Left cardiac atrium (tissue), 4 donors: ENCODE results near the gene GPR153. TPM values are rescaled to one million over a fixed set of nuclear protein-coding genes. Genes with fewer than 3 reads are reported as not detected.
A peak's percentile ranks its signal among the peaks of the same experiment; 100 is the strongest.
"Not testable (repeated sequence)": the region's sequence is repeated elsewhere in the genome, so short reads cannot be mapped to it uniquely, and the experiment has no call there.

ENCODE experiments used
- ATAC-seq, 2 donors: fragments of 200-7000 bp; cut with Tn5 transposase; one replicate each; pipeline ENCODE4 v1.9.1; 2020; ENCODE audit warnings: mild to moderate bottlenecking in 2 of 2, moderate library complexity in 2 of 2
- DNase-seq: peaks from one replicate; pipeline ENCODE4 v3.0.0-alpha.2; 2020
- intact Hi-C, 2 donors: fragments of 100-400 bp; cut with DNase I; formaldehyde crosslinking; loops; one replicate each; pipeline versions ENCODE4 v1.14.1 to v1.15.1; 2022 to 2023
- long read RNA-seq: library from polyadenylated mRNA; unstranded; transcript quantifications from one replicate; pipeline ENCODE4 v2.0.0, GENCODE V29; 2021
- total RNA-seq, 2 donors: library from RNA; stranded (reverse); fragmentation: NEBNext Ultra II Directional; extraction: Animal tissue kit (Norgen Biotek cat#: 25700); gene quantifications; one replicate each; pipeline ENCODE4 v1.2.1, GENCODE V29; 2021
- donor health status: DM: no; HTN: yes; CAD: no.
- donor health status: DM: no; HTN: yes; CAD: no; lungs with severe emphysema.
- donor health status: DM: yes; HTN: yes; CAD: no.
- donor health status: Dilated cardiomyopathy.

The GPR153 gene
- total RNA-seq, result 10 to 100 TPM in 1 of 2 donors, 1 to 10 TPM in 1; 9.7 to 10.5 TPM
- long read RNA-seq, partial matches to known transcripts, result 0 of 11 reads
- long read RNA-seq, other reads (novel, unspliced or antisense), result 11 of 11 reads

DNA sequence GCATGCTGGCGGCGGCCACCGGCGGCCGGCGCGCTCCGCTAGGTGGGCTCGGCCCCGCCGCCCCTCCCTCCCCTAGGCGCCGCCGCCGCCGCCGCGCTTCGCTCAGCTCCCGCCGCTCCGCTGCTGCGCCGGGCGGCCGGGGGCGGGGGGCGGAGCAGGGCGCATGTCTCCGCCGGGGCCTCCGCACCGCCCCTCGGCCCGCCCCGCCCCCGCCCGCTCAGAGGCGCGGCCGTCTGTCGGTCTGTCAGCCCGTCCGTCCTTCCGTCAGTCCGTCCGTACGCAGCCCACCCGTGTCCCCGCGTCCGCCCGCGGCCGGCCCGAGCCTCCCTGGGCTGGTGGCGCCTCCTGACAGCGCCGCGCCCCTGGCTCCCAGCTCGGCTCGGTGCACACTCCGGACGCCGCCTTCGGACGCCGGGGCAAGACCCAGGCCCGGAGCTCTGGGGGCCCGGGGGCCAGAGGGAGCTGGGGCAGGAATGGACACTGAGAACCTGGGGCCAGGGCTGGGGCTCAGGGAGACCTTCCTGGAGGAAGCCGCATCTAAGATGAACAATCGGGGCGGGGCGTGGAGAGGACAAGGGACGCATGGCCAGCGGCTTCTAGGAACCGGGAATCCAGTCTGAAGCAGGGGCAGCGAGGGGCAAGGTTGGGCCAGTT is at the start of gene GPR153:
TSS of gene GPR153 (minus strand) at position 138 of the 654 bp plus-strand sequence. CDS start 6,193 bp downstream, outside the sequence.
- intact Hi-C loops, result no loop called here
- ATAC-seq, result peak; percentile 59 to 64
- peak; percentile 60 for DNase-seq

DNA sequence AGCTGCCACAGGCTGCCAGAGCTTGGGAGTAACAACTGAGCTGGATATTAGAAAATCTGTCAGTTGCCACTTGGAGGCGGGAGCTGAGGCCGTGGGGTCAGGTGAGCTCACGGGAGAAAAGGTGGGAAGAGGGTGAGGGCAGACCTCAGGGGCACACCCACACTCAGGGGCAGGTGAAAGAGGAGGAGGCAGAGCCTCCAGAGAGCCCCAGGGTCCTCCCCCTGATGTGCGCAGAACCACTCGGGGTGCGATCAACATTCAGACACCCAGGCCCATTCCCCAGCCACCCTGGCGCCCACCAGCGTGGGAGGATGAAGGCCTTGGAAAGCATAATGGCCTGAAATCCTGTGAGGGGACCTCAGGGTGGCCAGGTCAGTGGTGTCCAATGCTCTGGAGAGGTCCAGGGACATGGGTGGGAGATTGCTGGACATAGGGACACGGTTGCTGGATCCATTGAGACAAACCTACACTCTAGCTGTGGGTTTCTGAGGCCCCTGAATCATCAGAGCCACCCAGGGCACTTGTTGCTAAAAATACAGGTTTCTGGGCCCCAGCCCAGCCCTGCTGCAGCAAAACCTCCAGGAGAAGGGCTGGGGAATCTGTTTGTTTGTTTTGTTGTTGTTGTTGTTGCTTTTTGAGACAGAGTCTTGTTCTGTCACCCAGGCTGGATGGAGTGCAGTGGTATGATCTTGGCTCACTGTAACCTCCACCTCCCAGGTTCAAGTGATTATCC is 49.4 kb upstream of the GPR153 start:
- intact Hi-C loops, result no loop called here
- ATAC-seq (no peak), DNase-seq (no peak)

DNA sequence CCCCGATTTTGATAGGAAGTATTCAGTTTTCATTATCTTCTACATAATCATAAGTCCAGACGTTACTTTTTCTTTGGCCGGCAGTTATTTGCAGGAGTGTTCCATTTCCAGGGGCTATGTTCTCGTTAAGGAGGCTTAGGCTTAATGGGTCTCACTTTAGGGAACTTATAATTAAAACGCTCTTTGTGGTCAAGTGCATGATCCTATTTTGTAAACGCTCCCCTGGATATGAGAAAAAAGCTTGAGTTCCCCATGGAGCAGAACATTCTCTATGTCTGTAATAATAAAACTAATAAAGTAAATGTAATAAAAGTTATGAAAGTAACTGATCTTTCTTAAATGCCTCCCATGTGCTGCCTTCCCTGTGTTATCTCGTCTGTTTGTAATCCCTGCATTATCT is 48.7 kb upstream of the GPR153 start:
- intact Hi-C loops, result no loop called here
- no peak for ATAC-seq
- DNase-seq, result no peak

DNA sequence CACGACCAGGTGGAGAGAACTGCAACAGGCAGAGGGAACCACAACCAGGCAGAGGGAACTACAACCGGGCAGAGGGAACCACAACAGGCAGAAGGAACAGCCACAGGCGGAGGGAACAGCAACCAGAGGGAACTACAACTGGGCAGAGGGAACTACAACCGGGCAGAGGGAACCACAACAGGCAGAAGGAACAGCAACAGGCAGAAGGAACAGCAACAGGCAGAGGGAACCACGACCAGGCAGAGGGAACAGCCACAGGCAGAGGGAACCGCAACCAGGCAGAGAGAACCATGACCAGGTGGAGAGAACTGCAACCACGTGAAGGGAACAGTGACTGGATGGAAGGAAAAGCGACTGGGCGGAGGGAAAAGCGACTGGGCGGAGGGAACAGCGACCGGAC is 47.6 kb upstream of the GPR153 start:
- DNase-seq, result no peak
- ATAC-seq, result no peak
- intact Hi-C loops, result no loop called here

DNA sequence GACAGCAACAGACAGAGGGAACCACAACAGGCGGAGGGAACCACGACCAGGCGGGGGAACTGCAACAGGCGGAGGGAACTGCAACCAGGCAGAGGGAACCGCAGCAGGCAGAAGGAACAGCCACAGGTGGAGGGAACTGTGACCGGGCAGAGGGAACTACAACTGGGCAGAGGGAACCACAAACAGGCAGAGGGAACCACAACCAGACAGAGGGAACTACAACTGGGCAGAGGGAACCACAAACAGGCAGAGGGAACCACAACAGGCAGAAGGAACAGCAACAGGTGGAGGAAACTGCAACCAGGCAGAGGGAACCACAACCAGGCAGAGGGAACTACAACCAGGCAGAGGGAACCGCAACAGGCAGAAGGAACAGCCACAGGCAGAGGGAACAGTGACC is 46.8 kb upstream of the GPR153 start:
- intact Hi-C loops, ATAC-seq, DNase-seq: not testable (repeated sequence)

DNA sequence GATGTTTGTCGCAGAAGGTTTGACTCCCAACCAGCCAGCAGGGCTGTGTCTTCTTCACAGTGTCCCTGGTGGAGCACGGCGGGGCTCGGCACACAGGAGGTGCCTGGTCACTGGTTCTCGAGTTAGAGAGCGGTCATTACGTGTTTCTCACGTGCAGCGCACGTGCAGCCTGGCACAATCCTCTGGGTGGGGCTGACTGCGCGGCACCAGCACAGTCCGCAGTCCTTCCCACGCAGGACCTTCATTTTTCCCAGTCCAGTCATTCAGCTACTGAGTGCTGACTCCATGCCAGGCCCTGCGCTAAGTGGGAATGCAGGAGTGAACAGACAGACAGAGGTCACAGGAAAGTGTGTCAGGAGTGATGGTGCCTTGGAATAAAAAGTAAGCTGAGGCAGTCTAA is 46.2 kb upstream of the GPR153 start:
- no peak for ATAC-seq
- DNase-seq, result no peak
- intact Hi-C loops, result no loop called here

DNA sequence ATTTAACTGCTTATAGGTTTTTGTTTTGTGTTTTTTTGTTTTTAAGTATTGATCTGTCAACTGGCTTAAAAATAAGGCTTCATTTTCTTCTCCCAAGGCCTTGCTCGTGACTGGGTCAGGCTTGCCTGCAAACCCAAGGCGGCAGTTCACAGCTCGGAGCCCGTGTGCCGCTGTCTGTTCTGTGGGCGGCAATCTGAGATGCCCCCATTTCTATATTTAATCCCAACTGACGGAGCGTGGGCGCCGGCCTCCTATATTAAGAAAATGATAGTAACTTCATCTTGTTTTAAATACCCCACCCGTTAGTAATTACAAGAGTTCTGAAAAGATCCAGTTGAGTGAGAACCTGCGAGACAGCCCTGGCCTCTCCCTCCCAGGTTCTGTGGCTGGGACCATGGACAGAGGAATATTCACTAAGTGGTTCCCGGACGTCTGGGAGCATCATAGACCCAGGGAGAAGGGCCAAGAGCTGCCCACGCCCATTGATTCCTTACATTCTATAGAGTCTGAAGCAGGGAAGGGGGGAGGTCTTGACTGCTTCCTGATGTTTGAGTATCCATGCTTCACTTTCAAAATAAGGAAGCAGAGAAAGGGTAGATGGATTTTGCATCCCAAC is 42.6 kb upstream of the GPR153 start:
- DNase-seq (no peak), ATAC-seq (no peak)
- intact Hi-C loops, result no loop called here

DNA sequence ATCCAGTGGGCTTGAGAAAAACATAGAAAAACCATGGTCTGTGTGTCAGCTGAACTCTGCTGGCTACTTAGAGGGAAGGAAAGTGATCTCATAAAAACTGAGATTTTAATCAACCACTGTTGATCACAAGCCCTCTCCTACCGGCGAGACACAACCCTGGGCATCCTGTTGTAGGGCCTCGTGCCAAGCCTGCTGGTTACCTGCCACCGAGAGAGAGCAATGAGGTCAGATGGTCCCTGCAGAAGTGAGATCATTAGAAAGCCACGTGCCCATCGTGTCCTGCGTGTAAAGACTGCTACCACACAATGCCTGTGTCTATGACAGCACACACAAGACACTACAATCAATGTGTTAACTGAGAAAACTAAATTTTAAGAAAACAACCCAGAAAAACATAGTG is 41.7 kb upstream of the GPR153 start:
- no peak for DNase-seq
- intact Hi-C loops, result no loop called here
- ATAC-seq, result no peak

DNA sequence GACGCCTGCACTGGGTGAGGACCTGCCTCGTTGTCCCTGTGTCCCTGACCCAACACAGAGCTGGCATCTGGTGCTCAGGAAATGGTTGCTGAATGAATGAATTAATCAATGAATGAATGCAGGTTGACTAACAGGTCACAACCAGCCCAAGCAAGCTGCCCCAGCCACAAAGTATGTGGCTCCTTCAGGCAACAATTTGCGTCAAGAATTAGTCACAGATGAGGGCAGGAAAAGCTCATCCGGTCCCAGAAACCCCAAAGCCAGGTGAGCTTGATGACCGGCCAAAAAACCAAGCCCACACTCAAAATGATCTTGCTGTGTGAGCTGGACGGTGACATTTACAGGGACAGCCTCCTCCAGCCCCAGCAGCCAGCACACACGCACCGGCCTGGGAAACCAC is 40.6 kb upstream of the GPR153 start:
- ATAC-seq, result no peak
- intact Hi-C loops, result no loop called here
- DNase-seq, result no peak

DNA sequence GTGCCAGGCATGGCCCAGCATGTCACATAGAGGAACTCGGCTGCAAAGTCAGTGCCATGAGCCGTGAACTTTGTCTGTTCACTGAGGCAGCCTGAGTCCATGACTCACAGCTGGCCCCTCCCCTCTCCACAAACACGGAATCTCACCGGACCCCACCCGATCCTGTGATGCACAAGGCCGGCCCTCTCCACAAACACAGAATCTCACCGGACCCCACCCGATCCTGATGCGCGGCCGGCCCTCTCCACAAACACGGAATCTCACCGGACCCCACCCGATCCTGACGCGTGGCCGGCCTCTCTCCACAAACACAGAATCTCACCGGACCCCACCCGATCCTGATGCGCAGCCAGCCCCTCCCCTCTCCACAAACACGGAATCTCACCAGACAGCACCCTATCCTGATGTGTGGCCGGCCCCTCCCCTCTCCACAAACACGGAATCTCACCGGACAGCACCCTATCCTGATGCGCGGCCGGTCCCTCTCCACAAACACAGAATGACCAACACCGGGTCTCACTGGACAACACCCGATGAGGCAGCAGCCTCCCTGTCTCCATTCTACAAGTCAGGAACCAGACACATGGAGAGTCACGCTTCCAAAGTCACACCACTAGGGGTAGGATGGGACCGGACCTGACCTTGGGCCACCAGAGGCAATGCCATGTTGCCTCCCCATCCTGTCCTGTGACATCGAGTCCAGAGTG is 39.6 kb upstream of the GPR153 start:
- ATAC-seq (no peak), DNase-seq (no peak)
- intact Hi-C loops, result no loop called here

DNA sequence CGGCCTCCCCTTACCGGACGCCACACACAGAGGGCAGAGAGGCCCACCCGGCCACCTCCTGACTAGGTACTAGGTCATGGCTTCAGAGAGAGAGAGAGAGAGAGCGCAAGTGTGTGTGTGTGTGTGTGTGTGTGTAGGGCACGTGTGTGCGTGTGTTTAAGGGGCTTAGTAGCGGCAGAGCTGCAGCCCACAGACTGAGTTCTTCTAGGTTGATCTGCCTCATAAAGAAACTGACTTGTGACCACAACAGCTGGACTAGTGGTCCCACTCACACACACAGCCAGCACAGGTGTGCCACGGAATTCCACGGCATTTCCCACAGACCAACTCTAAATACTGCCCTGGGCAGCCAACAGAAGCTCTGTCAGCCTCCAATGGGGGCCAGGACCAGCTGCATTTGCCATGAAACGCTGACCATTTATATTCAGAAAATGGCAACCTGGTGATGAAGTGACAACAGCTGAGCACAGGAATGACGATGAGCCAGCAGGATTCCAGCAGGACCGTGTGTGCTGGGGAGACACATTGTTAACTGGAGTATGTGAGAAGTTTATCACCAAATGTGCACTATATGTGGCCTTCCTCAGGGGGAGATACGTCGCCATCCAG is 38.8 kb upstream of the GPR153 start:
- ATAC-seq (no peak), DNase-seq (no peak)
- intact Hi-C loops, result no loop called here

DNA sequence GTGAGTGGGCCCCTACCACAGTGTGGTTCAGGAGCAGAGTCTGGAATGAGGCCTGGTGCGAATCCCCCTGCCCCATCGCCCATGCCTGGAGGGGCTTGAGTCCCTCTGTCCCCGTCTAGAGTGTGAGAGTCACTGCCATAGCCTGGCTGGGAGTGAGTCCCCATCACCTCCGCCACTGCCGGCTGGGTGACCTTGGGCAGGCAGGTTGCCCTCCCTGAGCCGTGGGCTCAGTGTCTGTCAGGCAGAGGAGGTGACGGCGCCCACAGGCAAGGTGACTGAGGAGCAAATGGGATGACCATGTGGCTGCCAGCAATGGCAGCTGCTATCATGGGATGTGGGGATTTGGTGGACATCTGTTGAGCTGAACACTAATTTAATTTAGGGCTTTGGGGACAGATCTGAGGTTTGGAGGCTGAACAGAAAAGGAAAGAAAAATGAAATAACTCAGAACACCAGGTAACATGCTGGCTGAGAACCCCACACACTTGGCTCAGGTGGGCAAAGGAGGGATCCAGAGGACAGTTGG is 38.1 kb upstream of the GPR153 start:
- DNase-seq (no peak), ATAC-seq (no peak)
- intact Hi-C loops, result no loop called here

DNA sequence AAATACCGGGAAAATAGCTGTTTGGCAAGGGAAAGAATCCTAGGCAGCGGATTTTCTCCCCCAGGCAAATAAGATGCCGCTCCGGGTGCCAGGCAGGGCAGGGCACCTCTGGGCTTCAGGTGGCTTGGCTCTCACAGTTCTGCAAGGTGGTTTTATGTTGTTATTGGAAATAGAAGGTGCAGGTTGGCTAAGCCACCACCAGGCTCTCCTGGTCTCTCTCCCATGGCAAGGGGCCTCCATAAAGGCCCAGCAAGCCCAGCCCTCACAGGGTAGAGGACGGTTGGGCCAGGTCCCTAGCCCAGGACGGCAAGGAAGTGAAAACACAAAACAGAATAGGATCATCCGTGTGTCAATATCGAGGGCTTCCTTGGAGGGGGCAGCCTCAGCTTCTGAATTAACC is 37.6 kb upstream of the GPR153 start:
- ATAC-seq, result no peak
- no peak for DNase-seq
- intact Hi-C loops, result no loop called here

DNA sequence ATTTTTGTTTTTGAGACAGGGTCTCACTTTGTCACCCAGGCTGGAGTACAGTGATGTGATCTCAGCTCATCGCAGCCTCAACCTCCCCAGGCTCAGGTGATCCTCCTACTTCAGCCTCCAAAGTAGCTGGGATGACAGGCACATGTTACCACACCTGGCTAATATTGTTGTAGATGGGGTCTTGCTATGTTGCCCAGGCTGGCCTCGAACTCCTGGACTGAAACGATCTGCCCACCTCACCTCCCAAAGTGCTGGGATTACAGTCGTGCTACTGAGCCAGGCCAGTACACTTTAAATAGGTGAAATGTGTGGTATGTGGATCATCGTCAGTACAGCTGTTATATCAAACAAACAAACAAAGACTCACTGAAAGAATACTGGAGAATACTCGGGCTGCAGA is 35.0 kb upstream of the GPR153 start:
- ATAC-seq (no peak), DNase-seq (no peak)
- intact Hi-C loops, result no loop called here

DNA sequence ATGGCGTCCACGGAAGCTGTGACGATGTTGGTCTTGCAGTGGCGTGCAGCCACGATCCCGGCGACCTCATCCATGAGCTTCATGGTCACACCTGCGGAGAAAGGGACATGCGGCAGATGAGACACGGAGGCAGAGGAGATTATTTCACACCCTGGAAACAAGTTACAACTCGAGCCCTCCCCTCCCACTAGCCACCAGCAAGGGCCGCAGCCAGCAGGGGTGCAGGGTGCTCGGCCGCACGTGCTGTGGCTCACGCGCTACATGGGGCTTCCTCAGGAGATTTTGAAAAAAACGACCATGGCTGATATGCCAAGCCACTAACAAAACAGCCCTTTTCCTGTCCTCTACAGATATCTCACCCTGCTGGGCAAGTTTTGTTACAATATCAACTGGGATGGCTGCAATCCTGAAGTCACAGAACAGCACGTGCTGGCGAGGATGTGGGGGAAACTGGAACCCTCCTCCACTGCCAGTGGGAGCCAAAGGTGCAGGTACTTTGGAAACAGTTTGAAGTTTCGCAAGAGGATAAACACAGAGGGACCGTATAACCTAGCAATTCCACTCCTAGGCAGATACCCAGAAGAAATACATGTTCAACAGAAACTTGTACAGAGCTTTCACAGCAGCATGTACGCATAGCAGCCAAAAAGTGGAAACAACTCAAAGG is 34.1 kb upstream of the GPR153 start:
- intact Hi-C loops, result no loop called here
- ATAC-seq (no peak), DNase-seq (no peak)

DNA sequence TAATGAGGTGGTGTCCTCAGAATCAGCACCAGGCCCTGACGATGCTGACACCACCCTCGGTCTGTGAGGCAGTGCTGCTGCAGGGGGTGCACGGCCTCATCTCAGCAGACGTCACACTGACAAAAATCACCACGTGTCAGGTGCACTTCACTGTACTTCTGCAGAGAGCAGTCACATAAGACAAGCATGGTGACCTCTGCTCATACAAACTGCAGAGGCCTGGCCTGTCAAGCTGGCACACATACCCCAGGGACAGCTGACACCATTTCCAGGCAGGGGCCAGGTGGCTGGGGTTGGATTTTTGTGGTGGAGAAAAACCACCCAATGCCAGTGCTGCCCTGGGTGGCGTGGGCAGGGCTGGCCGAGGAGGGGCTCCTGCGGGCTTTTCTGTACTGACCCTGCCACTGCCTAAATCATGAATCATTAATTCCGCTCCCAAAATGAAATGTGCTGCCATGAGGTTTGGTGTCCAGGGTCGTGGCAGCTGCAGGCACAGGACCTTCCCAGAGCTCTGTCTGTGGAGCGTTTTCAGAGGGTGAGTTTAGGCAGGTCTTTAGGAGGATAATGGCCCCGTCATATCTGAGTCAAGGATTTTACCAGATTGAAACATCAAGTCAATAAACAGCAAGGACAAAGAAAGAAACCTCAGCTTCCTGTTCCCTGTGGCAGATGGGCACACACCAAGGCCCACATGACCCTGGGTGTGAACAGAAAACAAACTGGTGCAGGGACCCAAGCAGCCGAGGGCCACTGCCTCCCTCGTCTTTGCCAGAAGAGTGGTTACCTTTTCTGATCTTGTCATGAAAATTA is 33.4 kb upstream of the GPR153 start:
- ATAC-seq (peak in 1 of 2 donors; percentile 50), DNase-seq (no peak)
- intact Hi-C loops, result no loop called here

DNA sequence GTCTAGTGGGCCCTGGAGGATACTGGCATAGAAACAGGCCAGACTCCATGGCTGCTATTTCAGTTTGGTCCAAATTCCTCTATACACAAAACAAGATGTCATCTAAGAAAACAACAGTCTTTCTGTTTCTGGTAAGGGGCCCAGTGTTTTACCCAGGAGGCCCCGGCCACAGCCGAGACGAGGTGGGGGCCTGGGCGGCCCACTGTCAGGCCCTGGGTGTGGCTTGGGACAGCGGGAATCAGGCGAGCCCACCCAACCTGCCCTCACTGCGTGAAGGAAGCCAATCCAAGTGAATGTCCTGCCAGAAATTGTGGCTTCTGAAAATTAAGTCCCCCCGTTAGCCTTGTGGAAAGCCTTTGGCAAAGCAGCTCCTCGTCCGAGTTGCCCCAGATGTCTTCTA is 31.2 kb upstream of the GPR153 start:
- DNase-seq (no peak), ATAC-seq (peak in 1 of 2 donors; percentile 12)
- intact Hi-C loops, result no loop called here

DNA sequence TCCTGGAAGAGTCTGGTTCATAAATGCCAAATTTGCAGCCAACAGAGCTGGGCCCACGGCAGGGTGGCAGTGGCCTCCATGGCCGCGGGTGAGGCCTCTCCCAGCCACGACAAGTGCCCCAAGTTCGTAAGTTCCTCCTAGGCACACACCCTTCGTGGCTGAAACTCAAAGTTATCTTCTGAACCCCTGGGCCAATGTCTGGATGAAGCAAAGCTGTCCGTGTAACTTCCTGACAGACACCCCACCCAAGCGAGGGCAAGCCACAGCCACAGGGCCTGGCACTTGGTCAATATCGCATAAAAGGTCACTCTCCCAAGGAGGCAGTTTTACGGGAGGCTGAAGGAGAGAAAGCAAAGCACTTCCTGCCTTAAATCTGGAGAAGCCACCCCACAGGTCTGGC is 27.8 kb upstream of the GPR153 start:
- no peak for DNase-seq
- intact Hi-C loops, result no loop called here
- peak in 1 of 2 donors; percentile 7 for ATAC-seq
